ENCODE data around the gene PRDM10.
A peak's percentile ranks its signal among the peaks of the same experiment; 100 is the strongest.
"Not testable (repeated sequence)": the region's sequence is repeated elsewhere in the genome, so short reads cannot be mapped to it uniquely, and the experiment has no call there.

Gene PRDM10

GRCh38 chr11:129975543-129975942 lies 27.1 kb downstream of the PRDM10 start:
- no peak for DNase-seq

GRCh38 chr11:129974672-129975071 lies 28.0 kb downstream of the PRDM10 start:
- DNase-seq = no peak

GRCh38 chr11:129974237-129974636 lies 28.4 kb downstream of the PRDM10 start:
- DNase-seq = no peak

GRCh38 chr11:129973809-129974208 lies 28.8 kb downstream of the PRDM10 start:
- DNase-seq = no peak

GRCh38 chr11:129973068-129973467 lies 29.6 kb downstream of the PRDM10 start:
- DNase-seq = no peak

- no peak for DNase-seq
Measured at GRCh38 chr11:129972611-129973010, 30.0 kb downstream of the PRDM10 start.

- not testable (repeated sequence) for DNase-seq
Measured at GRCh38 chr11:129971856-129972255, 30.8 kb downstream of the PRDM10 start.

GRCh38 chr11:129969920-129970319 lies 32.7 kb downstream of the PRDM10 start:
- no peak for DNase-seq

- peak in 1 of 56 donors; percentile 8 for DNase-seq
Measured at GRCh38 chr11:129968591-129969419, 33.8 kb downstream of the PRDM10 start.

GRCh38 chr11:129967996-129968395 lies 34.6 kb downstream of the PRDM10 start:
- DNase-seq = no peak

GRCh38 chr11:129965248-129965647 lies 37.4 kb downstream of the PRDM10 start:
- DNase-seq = no peak

GRCh38 chr11:129960216-129961214 lies 42.1 kb downstream of the PRDM10 start:
- no peak for DNase-seq

- DNase-seq = no peak
Measured at GRCh38 chr11:129959687-129960086, 42.9 kb downstream of the PRDM10 start.

- no peak for DNase-seq
Measured at GRCh38 chr11:129955282-129955681, 47.4 kb downstream of the PRDM10 start.

GRCh38 chr11:129954703-129955102 lies 47.9 kb downstream of the PRDM10 start:
- DNase-seq = not testable (repeated sequence)

GRCh38 chr11:129951866-129952262 lies 50.8 kb downstream of the PRDM10 start:
- no peak for DNase-seq

GRCh38 chr11:129951201-129951865 lies 51.3 kb downstream of the PRDM10 start:
- DNase-seq = no peak

- DNase-seq = peak in 26 of 56 donors; percentile 4 to 58 (median 14)
Measured at GRCh38 chr11:129950101-129951091, 52.2 kb downstream of the PRDM10 start.

GRCh38 chr11:129948926-129949466 lies 53.6 kb downstream of the PRDM10 start:
- no peak for DNase-seq

GRCh38 chr11:129947474-129947873 lies 55.2 kb downstream of the PRDM10 start:
- no peak for DNase-seq
